HG03025 (cell line): ENCODE data around the gene VPS54.

Experiments used
- ATAC-seq: cut with Tn5 transposase; IDR thresholded peaks from one replicate; pipeline ENCODE4 v1.9.1; 2021; ENCODE audit warnings: mild to moderate bottlenecking, moderate library complexity; ENCODE audit not compliant: unreplicated experiment, low FRiP score

Gene VPS54, protein sequence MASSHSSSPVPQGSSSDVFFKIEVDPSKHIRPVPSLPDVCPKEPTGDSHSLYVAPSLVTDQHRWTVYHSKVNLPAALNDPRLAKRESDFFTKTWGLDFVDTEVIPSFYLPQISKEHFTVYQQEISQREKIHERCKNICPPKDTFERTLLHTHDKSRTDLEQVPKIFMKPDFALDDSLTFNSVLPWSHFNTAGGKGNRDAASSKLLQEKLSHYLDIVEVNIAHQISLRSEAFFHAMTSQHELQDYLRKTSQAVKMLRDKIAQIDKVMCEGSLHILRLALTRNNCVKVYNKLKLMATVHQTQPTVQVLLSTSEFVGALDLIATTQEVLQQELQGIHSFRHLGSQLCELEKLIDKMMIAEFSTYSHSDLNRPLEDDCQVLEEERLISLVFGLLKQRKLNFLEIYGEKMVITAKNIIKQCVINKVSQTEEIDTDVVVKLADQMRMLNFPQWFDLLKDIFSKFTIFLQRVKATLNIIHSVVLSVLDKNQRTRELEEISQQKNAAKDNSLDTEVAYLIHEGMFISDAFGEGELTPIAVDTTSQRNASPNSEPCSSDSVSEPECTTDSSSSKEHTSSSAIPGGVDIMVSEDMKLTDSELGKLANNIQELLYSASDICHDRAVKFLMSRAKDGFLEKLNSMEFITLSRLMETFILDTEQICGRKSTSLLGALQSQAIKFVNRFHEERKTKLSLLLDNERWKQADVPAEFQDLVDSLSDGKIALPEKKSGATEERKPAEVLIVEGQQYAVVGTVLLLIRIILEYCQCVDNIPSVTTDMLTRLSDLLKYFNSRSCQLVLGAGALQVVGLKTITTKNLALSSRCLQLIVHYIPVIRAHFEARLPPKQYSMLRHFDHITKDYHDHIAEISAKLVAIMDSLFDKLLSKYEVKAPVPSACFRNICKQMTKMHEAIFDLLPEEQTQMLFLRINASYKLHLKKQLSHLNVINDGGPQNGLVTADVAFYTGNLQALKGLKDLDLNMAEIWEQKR

DNA sequence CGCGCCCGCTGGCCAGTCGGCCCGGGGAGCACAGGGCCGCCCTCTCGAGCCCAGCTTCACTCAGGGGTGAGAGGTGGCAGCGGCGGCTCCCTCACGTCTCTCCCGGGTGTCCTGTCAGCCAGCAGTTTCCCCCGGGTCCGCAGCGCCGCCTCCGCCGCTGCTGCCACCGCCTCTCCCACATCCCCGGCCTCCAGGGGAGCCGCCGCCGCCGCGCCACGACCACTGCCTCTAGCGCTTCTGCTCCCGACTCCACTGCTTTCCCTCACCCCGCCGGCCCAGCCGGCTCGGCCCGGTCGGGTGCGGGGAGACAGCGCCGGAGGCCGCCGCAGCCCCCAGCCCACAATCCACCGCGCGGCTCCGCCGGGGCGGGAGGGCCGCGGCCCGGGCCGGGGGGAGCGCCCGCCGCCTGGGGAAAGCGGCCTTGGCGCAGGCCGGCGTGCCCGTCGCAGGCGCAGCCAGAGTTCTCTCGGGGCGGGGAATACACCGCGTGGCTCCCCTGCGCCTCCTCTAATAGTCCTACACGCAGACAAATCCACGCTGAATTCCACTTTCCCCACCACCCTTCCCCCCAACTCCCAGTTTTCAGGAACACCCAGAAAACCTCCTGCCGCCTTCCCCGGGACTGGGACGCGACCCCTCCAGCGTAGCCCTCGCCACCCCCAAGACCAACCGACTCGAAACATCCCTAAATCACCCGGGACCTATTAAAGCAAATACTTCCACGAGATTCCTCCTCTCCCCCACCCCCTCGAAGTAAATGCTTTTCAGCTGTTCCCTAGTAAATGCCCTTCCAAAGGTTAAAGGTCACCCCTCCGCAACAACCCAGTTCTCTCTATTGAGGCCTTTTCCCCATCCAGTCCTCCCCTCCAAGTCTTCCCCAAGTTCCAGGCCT is at the start of gene VPS54:
Gene VPS54 (minus strand): TSS at position 346 of the 892 bp plus-strand sequence. CDS start 35,429 bp downstream, outside the sequence.
- ATAC-seq: peak; percentile 68

DNA sequence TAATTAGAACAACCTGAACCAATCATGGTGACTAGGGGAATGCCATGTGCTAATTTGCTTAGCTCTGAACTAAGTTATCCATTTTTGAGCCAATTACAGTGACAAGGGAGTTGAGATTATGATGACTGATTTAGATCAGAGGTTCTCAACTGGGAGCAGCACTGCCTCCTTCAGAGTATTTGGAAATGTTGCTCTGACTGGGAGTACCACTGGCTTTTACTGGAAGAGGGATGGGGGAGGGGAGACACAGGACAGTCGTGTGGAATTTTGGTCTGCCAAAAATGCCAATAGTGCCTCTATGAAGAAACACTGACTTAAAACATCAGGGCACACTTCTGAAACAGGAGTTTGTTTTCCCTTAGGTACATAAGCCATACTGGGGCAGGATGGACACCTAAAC is 48.1 kb upstream of the VPS54 start:
- no peak for ATAC-seq

DNA sequence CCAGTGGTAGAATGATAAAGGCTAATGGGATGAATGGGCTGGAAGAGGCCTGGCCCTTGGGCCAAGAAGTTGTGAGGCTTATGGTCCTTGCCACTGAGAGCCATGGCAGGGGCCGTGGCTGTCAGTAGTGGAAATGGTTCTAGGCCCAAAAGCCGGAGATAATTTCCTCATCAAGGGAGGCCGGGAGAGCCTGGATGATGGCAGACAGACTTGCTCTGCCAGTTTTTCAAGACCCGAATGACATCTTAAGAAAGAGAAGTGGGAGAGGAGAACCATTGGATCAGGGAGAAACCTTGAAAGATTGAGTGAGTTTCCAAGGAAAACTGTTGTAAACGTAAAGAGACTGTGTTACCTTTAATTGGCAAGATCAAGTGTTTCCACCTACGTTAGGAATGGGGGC is 46.3 kb upstream of the VPS54 start:
- ATAC-seq: no peak

DNA sequence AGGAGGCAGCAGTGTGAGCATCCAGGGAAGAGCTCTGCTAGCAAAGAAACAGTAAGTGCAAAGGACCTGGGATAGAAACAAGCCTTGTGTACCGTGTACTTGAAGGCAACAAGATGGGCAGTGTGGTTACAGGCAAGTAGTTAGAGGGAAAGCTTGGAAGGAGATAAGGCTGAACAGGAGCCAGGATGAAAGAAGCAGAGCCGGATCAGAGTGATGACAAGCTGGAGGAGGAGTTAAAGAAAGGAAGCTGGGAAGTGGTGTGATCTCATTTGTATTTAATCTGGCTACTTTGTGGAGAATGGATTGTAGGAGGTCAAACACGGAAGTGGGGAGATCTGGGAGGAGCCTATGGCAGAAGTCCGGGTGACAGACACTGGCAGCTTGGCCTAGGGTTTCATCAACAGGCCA is 44.7 kb upstream of the VPS54 start:
- no peak for ATAC-seq

DNA sequence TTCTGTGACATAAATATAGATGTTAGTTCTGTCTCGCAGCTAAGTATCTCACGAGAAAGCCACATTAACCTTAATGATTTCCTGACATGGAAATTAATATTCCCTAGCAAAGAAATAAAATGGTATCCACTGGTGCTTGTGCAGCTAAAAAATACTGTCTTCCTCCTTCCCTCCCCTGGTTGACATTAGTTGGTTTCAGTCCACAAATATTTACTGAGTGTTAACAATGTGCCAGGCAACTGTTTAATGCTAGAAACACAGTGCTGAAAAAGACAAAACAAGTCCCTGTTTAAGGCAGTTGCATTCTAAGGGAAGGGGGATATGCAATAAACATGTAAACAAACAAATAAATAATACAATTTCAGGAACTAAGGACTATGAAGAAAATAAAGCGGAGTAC is 44.2 kb upstream of the VPS54 start:
- ATAC-seq: no peak

DNA sequence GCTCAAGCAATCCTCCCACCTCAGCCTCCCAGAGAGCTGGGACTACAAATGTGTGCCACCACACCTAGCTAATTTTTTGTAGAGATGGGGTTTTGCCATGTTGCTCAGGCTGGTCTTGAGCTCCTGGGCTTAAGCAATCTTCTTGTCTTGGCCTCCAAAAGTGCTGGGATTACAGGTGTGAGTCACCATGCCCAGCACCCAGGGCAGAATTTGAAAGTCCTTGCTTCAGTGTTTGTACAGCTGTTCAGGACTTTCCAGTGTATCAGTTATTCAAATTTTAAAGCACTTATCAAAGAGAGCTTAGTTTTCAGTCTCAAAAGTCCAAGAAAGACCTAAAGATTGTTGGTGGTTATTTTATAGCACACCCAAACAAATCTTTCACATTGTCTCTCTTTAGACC is 43.6 kb upstream of the VPS54 start:
- ATAC-seq: no peak

DNA sequence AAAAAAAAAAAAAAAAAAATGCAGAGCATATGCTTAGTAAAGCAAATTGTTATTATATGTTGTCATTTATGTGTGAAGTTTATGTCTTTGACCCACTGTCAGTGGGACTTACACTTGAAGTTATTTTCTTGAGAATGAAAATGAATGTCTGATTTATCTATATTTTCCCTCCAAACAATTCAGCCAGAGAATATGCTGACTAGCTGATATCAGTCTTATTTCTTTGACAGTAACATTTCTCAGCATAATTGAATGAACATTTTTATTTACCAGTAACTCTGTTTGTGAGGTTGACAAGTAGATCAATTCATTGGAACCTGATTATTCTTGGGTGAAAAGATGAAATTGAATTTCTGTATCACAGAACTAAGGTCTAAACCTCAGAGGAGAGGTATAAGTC is 40.0 kb upstream of the VPS54 start:
- ATAC-seq: no peak

DNA sequence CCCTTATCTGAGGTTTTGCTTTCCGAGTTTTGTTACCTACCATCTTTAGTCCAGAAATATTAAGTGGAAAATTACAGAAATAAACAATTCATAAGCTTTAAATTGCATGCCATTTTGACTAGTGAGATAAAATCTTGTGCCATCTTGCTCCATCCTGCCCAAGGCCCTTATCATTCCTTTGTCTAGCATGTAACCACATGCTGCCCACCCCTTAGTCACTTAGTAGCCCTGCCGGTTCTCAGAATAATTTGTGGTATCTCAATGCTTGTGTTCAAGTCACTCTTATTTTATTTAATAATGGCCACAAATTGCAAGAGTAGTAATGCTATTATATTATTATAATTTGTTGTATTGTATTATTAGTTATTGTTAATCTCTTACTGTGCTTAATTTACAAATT is 36.8 kb upstream of the VPS54 start:
- ATAC-seq: no peak

DNA sequence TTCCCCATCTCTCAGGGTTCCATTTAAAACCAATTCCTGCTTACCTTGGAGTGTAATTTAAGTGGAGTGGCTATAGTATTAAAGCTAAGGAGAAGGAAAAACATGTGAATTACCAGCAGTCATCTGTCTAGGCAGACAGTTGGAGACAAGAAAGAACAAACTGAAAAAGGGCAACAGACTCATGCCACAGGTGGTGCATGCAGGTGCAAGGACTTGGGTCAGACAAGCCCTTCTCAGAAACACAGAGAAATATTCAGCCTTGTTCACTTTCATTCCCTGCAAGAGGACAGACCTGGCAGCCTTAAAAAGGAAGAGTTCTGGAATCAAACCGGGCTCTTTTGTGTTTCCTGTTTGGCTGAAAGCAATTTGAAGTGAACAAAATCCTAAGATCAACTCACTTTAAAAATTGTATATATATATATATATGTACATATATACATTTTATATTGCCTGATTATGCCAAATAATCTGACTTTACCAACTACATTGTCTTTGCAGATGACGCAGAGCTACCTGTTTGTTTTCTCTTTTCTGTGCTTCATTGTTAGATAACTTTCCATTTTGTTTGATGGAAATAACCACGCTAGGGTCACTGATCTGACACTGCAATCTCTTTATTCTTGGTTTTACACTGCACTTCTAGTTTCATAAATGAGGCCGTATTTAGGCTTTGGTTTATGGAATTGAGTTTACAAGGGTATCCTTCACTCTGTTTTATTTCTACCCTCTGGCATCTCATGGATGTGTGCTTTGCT is 35.1 kb upstream of the VPS54 start:
- no peak for ATAC-seq

DNA sequence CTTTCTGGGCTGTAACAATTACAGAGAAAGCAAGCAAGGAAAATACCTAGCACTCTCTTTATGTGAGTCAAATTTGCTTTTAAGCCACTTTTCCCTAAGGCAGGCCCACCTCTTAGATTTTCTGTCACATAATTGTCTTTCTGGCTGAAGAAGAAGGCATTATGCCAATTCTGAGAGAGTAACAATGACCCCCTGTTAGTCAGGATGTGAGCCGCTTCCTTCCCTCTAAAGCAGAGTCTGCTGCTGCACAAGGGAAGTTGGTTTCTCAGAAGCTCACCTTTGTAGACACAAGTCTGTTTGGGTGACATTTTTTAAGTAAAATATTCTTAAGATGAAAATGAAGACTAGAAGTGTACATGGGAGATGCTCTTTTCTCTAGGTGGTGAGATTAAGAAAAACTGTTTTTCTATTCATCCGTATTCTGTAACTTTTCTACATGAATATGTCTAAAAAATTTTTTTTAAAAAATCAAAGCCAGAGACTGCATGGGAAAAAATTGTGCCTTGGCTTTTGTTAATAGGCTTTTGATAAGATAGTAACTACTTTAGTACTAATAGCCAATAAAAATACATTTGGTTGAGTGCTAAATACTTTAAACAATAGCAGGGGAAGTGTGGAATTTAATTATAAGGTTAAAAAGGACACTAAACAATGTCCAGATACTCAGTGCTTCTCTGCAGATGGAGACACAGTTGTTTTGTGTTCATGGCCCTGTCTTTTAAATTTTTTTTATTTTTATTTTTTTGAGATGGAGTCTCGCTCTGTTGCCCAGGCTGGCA is 33.4 kb upstream of the VPS54 start:
- ATAC-seq: no peak

DNA sequence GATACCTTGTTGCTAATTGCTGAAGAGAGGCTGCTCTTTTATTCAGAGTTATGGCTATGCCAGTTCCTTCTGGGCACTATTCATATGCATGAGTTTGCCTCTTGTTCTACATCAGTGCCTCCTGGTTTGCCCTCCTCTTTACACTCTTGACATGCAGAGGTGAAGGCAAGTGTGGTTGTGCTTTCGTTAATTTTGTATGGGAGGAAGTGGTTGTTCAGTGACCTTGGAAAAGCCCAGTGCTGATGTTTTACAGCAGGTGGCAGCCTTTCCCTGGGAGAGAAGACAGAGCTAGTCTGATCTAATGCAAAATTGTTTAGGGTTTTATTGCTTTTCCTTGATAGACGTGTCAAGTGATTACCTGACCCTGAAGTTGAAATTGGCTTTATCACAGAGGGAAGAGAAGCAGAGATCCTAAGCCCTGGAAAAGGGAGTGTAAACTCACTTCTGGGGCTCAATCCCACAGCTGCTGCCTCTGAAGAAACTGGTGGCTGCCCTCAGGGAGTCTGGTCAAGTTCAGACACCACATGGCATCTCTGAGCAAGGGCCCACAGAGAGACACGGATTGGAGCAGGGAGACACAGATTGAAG is 30.5 kb upstream of the VPS54 start:
- peak; percentile 57 for ATAC-seq

DNA sequence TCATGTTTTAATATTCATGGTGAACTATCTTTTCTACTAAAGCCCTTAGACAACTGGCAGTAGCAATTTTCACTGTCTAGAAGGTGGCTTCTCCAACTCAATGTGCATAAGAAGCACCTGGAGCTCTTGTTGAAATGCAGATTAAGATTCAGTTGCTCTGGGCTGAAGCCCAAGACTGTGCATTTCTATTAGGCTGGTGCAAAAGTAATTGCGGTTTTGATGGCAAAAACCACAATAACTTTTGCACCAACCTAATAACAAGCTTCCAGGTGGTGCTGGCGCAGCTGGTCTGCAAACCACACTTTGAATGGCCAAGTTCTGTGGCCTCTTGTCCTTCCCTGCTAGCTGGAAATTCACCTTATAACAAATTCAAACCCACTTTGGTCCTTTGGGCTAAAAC is 26.7 kb upstream of the VPS54 start:
- ATAC-seq: no peak

DNA sequence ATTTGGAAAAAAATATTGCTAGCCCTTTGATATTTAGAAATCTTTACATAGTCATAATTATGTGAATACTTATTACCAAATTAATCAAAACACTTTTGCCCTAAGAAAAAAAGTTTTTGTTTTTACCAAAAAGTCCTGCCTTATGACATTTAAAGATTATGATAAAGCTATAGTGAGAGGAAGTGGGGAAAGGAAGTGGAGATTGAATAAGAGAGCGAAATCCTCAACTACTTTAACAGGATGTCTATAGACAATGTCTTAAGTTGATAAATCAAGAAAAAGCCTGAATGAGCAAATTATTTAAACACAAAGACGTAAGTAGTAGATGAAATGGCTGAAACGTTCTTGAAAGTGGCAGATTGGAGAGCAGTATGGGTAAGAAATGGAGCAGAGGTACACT is 20.9 kb upstream of the VPS54 start:
- no peak for ATAC-seq

DNA sequence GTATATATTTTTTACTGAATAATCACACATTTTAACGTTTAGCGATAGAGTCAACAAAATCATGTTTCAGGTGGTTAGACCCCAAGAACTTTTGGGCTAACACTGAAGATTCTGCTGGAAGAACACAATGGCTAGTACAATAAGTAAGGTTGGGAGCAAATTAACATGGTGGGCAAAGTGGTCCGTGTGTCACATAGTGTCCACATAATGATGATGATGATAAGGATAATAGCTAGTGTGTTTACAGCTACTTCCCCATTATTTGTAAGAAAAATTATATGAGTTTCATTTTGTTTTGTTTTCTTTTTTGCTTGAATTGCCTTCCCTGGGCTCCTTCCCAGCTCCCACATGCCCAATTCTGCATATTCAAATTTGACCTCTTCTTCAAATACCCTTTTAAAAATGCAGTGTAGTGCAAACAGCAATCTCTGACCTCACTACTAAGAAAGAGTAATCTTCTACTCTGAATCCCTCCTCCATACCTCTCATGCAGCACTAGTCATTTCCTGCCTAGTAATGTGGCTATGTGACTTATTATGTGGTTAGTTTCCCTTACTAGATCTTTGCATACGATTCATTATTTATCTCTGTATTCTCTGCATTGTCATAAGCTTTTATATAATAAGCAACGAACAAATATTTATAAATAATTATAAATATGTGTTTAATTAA is 16.9 kb upstream of the VPS54 start:
- peak; percentile 85 for ATAC-seq

DNA sequence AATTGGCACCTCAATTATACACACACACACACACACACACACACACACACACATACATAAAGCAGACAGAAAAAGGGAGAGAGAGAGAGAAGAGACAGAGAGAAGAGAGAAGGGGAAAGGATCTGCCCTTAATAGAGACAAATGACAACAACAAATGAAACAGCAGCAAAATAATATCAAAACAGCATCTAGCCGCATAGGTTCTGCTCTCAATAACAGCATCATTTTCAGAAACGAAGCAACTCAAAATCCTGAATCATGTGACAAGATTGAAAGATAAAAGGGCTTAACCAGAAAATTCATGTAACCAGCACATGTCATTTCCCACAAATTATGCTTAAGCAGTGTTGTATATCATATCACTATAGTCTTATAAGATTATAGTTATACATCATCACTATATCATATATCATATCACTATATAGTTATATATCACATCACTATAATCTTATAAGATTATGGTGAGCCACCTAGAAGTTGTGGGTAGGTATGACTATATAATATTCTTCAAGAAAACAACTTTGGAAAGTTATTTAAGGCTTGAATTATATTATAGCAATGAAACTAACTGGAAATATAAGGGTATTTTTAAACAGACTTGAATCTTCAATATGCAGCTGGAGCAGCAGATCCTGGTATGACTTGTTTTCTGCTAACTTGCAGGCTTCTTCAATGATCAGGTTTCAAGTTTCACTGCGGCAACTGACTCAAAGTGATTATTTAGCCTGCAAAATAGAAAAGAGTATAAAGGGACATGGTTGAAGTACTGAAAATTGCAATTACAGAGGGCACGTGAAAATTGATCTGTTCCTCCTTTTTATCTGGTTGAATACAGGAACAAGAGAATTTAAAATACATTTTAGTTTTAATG is 16.1 kb upstream of the VPS54 start:
- ATAC-seq: no peak

DNA sequence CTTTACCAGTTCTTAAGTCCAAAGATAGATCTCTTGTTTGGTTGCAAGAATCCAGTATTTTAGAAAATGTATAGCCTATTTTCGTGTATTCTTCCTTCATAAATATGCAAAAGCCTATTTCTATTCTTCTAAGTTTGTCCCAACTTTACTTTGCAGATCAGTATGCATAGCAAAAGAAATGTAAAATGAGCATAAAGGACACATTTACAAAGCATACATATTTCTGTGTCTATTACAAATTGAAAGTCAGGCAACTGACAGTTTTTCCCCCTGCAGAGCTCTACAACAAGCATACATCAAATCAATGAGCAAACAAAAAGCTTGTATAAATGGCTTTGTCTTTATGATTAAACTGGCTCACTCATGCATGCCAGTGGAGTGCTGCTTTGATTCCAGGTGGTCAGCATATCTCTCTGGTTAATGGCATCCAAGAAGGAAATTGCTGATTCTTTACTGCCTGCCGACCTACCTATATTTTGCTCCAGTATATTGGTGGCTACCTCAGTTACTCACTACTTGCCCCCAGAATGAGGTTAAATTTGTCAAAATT is 10.0 kb upstream of the VPS54 start:
- ATAC-seq: no peak

DNA sequence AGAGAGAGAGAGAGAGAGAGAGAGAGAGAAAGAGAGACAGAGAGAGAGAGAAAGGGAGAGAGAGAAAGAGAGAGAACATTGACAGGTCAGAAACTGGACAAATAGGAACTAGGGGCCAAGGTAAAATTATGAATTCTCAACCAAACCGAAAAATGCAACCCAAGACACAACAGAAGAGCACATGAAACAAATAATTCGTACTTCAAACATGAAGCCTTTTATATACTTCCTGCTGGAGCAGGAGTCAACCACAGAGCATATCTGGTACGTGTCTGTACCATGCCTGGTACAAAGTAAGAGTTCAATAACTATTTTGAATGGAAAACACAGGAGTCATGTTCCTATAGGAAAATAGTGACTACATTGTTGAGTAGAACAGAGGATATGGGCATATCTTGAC is 6.5 kb upstream of the VPS54 start:
- ATAC-seq: no peak
